GM19395 (cell line): ENCODE measurements around the gene RPLP2.

Experiments used
- ATAC-seq: cut with Tn5 transposase; IDR thresholded peaks from one replicate; pipeline ENCODE4 v1.9.1; 2021; ENCODE audit warnings: mild to moderate bottlenecking, moderate library complexity; ENCODE audit not compliant: unreplicated experiment

RPLP2 gene

GRCh38 chr11:862081-862661, 52.4 kb downstream of the RPLP2 start:
- ATAC-seq = no peak
